GM12801 (cell line): ENCODE data around the gene ZNF609.

Experiments used
- CTCF ChIP-seq: IDR thresholded peaks from one replicate; pipeline ENCODE4 v1.5.1; 2011; ENCODE audit warnings: control low read depth; ENCODE audit not compliant: insufficient read length; ENCODE audit errors: extremely low read depth

ZNF609 gene

GRCh38 chr15:64562003-64562640, 101.7 kb downstream of the ZNF609 start:
- no peak for TF ChIP-seq CTCF

GRCh38 chr15:64566102-64566501, 105.7 kb downstream of the ZNF609 start:
- no peak for TF ChIP-seq CTCF

- TF ChIP-seq CTCF, result no peak
These were observed 106.5 kb downstream of the ZNF609 start for GRCh38 chr15:64566629-64567427.

- TF ChIP-seq CTCF, result no peak
These were observed 108.4 kb downstream of the ZNF609 start for GRCh38 chr15:64568765-64569164.

GRCh38 chr15:64571857-64572291, 111.5 kb downstream of the ZNF609 start:
- TF ChIP-seq CTCF, result no peak

- TF ChIP-seq CTCF, result no peak
These were observed 112.5 kb downstream of the ZNF609 start for GRCh38 chr15:64572856-64573255.

- no peak for TF ChIP-seq CTCF
These were observed 114.1 kb downstream of the ZNF609 start for GRCh38 chr15:64574301-64575017.
